CD1c-positive myeloid dendritic cell (primary cell): Measurements from ENCODE around the gene HDHD3.
A peak's percentile ranks its signal among the peaks of the same experiment; 100 is the strongest.
"Not testable (repeated sequence)": the region's sequence is repeated elsewhere in the genome, so short reads cannot be mapped to it uniquely, and the experiment has no call there.

Experiments
- DNase-seq: peaks from one replicate; pipeline ENCODE4 v3.0.0-alpha.2; 2016; ENCODE audit errors: extremely low spot score

The HDHD3 gene

DNA sequence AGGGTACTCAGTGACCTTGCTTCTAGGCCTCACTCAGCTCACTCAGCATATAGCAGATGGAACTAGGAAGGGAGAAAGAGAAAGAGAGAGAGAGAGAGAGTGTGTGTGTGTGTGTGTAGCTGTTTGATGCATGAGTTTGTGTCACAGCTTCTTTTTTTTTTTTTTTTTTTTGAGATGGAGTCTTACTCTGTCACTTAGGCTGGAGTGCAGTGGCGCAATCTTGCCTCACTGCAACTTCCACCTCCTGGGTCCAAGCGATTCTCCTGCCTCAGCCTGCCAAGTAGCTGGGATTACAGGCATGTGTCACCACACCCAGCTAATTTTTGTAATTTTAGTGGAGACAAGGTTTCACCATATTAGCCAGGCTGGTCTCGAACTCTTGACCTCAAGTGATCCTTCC is 11.1 kb downstream of the HDHD3 start:
- DNase-seq: not testable (repeated sequence)

DNA sequence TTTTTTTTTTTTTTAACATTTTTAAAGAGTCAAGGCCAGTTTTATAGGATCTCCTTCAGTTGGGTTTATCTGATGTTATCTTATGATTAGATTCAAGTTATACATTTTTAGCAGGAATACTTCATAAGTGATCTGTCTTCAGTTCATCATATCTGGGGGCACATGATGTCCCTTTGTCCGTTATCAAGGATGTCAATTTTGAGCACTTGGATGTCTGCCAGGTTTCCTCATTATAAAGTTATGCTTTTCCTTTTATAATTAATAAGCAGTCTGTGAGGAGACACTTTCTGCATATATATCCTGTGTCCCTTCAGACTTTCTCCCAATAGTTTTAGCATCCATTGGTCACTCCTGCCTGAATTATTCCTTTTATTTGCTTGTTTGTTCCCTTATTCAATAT is 11.8 kb downstream of the HDHD3 start:
- no peak for DNase-seq

DNA sequence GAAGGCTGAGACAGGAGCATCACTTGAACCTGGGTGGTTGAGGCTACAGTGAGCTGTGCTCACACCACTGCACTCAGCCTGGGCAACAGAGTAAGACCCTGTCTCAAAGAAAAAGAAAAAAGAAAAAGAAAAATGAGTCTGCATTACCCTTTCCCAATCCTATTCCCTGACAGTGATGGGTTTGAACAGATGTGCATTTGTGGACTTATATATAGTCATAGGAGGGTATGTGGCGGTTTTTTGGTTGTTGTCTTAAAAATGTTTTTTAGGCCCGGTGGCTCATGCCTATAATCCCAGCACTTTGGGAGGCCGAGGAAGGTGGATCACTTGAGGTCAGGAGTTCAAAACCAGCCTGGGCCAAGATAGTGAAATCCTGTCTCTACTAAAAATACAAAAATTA is 13.4 kb downstream of the HDHD3 start:
- DNase-seq: no peak

DNA sequence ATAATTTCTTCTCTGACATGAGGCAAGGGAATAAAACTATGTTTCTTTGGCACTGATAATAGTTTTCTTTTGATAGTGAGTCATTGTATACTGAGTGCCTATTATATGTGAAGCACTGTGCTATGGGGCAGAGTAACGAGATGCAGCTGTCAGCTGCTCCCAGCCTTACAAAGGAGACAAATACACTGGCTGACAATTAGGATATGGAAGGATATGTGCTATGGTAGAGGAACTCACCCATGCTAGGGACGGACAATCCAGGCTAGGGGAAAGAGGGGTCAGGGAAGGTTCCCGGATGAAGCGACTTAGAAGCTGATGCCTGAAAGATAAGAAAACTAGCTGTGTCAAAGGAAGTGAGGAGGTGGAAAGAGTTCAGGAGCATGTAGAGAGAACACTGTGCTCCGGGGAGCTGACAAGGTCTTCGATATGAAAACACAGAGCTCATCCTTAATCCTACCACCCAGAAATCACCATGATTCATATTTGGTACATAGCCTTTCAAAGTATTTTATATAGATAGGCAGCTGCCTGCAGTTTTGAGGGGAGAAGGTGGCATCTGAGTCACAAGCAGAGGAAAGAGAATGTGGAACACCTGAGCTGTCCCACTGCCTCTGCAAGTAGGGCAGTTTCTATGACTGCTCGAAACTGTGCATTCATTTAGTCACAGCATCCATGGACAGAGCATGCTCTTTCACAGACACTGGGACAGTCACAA is 15.3 kb downstream of the HDHD3 start:
- no peak for DNase-seq

- DNase-seq: no peak
Measured at GRCh38 chr9:113360242-113360842, 16.4 kb downstream of the HDHD3 start.

- DNase-seq: no peak
Measured at GRCh38 chr9:113359385-113359784, 17.4 kb downstream of the HDHD3 start.

DNA sequence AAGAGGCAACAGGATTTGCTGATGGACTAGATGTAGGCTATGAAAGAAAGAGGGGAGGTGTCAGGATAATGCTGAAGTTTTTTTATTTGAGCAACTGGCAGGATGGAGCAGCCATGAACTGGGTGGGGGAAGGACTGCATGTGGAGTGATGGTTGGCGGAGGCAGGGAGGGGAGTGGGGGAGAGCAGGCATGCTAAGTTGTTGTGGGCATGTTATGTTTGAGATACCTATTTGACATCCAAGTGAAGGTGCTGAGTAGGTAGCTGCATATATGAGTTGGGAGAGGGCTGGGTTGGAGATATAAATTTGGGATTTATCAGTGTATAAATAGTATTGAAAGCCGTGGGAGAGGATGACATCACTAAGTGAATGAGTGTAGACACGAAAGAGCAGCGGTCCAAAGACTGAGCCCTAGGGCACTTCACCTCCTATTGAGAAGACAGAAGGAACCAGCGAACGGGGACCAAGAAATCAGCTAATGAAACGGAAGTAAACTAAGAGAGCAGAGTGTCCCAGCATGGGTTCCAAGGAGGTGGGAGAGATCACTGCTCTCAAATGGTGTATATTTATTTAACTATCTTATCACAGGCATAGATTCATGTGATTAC is 20.0 kb downstream of the HDHD3 start:
- DNase-seq: no peak

DNA sequence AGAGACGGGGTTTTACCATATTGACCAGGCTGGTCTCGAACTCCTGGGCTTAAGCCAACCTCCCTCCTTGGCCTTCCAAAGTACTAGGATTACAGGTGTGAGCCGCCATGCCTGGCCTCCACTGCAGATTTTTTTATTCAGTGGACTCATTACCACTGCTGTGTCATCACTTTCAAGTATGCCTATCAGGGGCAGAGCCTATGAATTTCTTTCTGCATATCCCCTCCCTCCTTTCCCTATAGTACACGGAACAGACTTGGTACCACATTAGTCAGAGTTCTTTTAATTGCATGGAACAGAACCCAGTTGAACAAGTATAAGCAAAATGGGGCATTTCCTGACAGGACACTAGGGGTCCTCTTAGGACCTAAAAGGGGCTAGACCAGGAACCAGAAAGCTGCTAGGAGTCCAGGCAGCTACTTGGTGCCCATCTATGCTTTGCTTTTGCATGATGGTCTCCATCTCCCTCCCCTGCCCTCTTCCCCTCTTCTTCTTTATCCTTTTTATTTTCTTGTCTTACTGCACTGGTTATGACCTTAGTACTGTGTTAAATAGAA is 21.7 kb downstream of the HDHD3 start:
- DNase-seq: no peak

- no peak for DNase-seq
Measured at GRCh38 chr9:113352411-113352810, 24.4 kb downstream of the HDHD3 start.

- DNase-seq: no peak
Measured at GRCh38 chr9:113352006-113352405, 24.8 kb downstream of the HDHD3 start.

GRCh38 chr9:113350937-113351336 is 25.8 kb downstream of the HDHD3 start:
- peak; percentile 58 for DNase-seq

- DNase-seq: peak; percentile 8
Measured at GRCh38 chr9:113350107-113350661, 26.6 kb downstream of the HDHD3 start.

DNA sequence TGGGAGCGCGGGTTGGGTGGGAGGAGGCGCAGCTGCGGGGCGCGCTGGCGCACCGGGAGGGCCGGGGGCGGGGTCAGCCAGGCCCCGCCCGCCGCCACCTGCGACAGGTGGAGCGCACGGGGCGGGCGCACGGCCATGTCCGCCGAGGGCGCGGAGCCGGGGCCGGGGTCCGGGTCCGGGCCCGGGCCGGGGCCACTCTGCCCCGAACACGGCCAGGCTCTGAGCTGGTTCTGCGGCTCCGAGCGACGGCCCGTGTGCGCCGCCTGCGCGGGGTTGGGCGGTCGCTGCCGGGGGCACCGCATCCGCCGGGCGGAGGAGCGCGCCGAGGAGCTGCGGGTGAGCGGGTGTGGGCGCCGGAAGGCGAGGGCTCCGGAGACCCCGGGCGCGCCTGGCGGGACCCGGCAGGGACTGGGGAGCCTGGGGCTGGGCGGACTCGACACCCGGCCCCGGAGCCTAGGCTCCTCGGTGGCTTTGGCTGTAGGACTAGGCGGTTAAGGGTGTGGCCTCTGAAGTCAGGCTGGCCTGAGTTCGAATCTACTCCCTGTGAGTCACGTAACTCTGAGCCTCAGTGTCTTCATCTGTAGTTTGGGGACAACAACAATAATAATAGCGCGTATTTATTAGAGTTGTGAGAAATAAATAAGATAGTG is 27.2 kb downstream of the HDHD3 start, which contains the start of gene BSPRY:
Gene BSPRY (plus strand): TSS at position 97 of the 650 bp plus-strand sequence. CDS start 39 bp downstream, at position 136.
- DNase-seq: no peak

DNA sequence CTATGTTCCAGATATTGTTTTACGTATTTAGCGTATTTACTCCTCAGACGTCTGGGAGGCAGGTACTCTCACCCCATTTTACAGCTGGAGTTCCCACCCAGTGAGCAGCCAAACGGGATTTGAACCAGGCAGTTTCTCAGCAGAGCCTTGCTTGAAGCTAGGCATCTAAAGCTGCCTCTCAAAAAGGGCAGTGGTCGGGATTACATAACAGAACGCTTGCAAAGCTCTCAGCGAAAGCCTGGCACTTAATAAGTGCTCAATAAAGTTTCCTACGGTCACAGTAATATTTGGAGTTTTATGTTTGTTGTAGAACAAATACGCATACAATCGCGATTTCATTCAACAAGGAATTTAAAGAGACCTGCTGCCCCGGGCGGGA is 27.7 kb downstream of the HDHD3 start:
- no peak for DNase-seq

DNA sequence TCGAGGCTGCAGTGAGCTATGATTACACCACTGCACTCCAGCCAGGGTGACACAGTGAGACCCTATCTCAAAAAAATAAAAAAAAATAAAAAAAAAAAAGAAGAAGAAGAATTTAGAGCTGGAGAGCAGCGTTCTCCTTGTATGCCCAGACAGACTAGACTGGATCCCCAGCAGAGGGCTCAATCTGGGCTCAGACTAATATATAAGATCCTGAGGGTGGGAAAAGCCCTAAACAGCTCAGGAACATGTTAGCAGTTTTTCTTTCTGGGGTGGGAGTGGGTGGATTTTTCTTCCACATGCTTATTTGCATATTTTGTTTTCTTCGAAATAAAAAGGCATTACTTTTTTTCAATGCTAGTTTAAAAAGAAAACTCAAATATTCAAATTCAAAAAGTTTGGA is 28.3 kb downstream of the HDHD3 start:
- DNase-seq: no peak

- DNase-seq: no peak
Measured at GRCh38 chr9:113345671-113346070, 31.1 kb downstream of the HDHD3 start.

DNA sequence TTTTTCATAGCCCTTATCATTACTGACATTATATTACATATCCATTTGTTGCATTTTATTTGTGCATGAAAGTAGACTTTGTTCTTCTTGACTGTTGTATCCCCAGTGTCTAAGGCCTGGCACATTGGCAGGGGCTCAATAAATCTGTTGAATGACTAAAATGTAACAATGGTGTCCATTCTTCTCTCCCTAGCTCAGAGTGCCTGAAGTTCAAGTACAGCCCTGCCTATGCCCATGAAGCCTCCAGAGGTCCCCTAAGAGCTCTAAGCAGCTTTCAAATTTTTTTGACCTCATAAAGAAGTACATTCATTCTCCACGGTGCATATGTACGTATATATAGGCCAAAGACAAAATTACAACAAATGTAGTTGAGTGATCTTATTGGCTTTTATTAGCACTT is 31.6 kb downstream of the HDHD3 start:
- no peak for DNase-seq

GRCh38 chr9:113343732-113344231 is 33.0 kb downstream of the HDHD3 start:
- DNase-seq: peak; percentile 6

- DNase-seq: no peak
Measured at GRCh38 chr9:113341712-113342410, 34.9 kb downstream of the HDHD3 start.

GRCh38 chr9:113340011-113340699 is 36.6 kb downstream of the HDHD3 start, which contains the start of gene WDR31:
WDR31 (minus strand) TSS chr9:113340275; CDS start chr9:113332022, 8,253 bp downstream.
- peak; percentile 89 for DNase-seq
